A549 (cell line): Measurements from ENCODE around the gene ENO1. TPM values are rescaled to one million over a fixed set of nuclear protein-coding genes. Genes with fewer than 3 reads are reported as not detected.
A peak's percentile ranks its signal among the peaks of the same experiment; 100 is the strongest.

Experiments used
- ATAC-seq, 2 experiments: fragments of 200-7000 bp in 1 of 2; fragments of >200 bp in 1 of 2; cut with Nextera tagmentation in 1 of 2; cut with Tn5 transposase in 1 of 2; 3 replicates each; pipeline versions ENCODE4 v1.8.0 to v1.9.1; 2018 to 2020; ENCODE audit warnings: mild to moderate bottlenecking in 1 of 2, moderate library complexity in 1 of 2
- CTCF ChIA-PET: fragments of 300-600 bp; sonication (Branson Sonifier 250); formaldehyde crosslinking; extraction: SDS; loops from one replicate; lab custom pipeline; 2021; ENCODE audit warnings: antibody characterized with exemption, inconsistent platforms; lab: Yijun Ruan, JAX
- POLR2A ChIA-PET: fragments of 350-600 bp; formaldehyde crosslinking; extraction: SDS; loops from one replicate; lab custom pipeline; 2021; ENCODE audit warnings: antibody characterized with exemption, inconsistent platforms; lab: Yijun Ruan, JAX
- DNase-seq, 2 experiments: peaks; one replicate each; pipeline versions ENCODE4 v3.0.0 to v3.0.0-alpha.2; 2011 to 2016; ENCODE audit warnings: low read depth in 1 of 2, low spot score in 1 of 2
- FAIRE-seq: peaks from 2 replicates; lab custom pipeline; 2011; peaks lifted over from hg19 to GRCh38; lab: Jason Lieb, UNC
- H3K27ac ChIP-seq, 2 experiments: fragments of >200 bp; sonication (Bioruptor Twin); formaldehyde crosslinking; 3 replicates each; pipeline ENCODE4 v1.5.1; 2016 to 2017
- H3K4me1 ChIP-seq: fragments of >200 bp; sonication (Bioruptor Twin); formaldehyde crosslinking; 3 replicates; pipeline ENCODE4 v1.6.1; 2016
- H3K4me2 ChIP-seq: fragments of >200 bp; sonication (Bioruptor Twin); formaldehyde crosslinking; 3 replicates; pipeline ENCODE4 v1.6.1; 2016
- H3K4me3 ChIP-seq: fragments of >200 bp; sonication (Bioruptor Twin); formaldehyde crosslinking; 3 replicates; pipeline ENCODE4 v1.5.1; 2016
- H3K9me3 ChIP-seq: fragments of >200 bp; sonication (Bioruptor Twin); formaldehyde crosslinking; 3 replicates; pipeline ENCODE4 v1.6.1; 2016
- BCL3 ChIP-seq: fragments of >200 bp; sonication (Bioruptor Twin); formaldehyde crosslinking; IDR thresholded peaks from 3 replicates; pipeline ENCODE4 v1.6.1; 2016
- CBX2 ChIP-seq: fragments of 200-600 bp; sonication (generic); IDR thresholded peaks from 2 replicates; pipeline ENCODE4 v1.6.1; 2016; ENCODE audit warnings: low read depth, mild to moderate bottlenecking, borderline replicate concordance
- CBX8 ChIP-seq: fragments of 200-600 bp; sonication (generic); IDR thresholded peaks from 2 replicates; pipeline ENCODE4 v1.6.1; 2016
- CEBPB ChIP-seq, 2 experiments: fragments of >200 bp in 1 of 2; sonication (Bioruptor Twin) in 1 of 2; formaldehyde crosslinking in 1 of 2; IDR thresholded peaks; 2 replicates each; pipeline ENCODE4 v1.6.1; 2012 to 2016
- E2F6 ChIP-seq: IDR thresholded peaks from 2 replicates; pipeline ENCODE4 v1.6.1; 2012; ENCODE audit warnings: low read depth, borderline replicate concordance
- EHF ChIP-seq: fragments of 250-450 bp; sonication (Bioruptor Pico); IDR thresholded peaks from 2 replicates; pipeline ENCODE4 v1.5.0; 2020; ENCODE audit warnings: mild to moderate bottlenecking
- ESRRA ChIP-seq: fragments of 150-350 bp; IDR thresholded peaks from 2 replicates; pipeline ENCODE4 v1.6.1; 2014; ENCODE audit warnings: mild to moderate bottlenecking, low read length, borderline replicate concordance
- FOSB ChIP-seq: fragments of 250-450 bp; sonication (Bioruptor Pico); IDR thresholded peaks from 2 replicates; pipeline ENCODE4 v1.5.0; 2020; ENCODE audit warnings: mild to moderate bottlenecking, moderate library complexity
- FOSL2 ChIP-seq, 2 experiments: fragments of 450-650 bp in 1 of 2; fragments of >200 bp in 1 of 2; sonication (Bioruptor Twin) in 1 of 2; formaldehyde crosslinking; IDR thresholded peaks; 2 replicates each; pipeline versions ENCODE4 v1.5.0 to v1.6.1; 2016 to 2020; ENCODE audit warnings: mild to moderate bottlenecking in 1 of 2, moderate library complexity in 1 of 2
- HOXA7 ChIP-seq: fragments of 250-450 bp; sonication (Bioruptor Pico); IDR thresholded peaks from 2 replicates; pipeline ENCODE4 v1.5.0; 2020; ENCODE audit warnings: mild to moderate bottlenecking, moderate library complexity
- HOXB13 ChIP-seq: fragments of 250-450 bp; sonication (Bioruptor Pico); IDR thresholded peaks from 2 replicates; pipeline ENCODE4 v1.5.0; 2020; ENCODE audit warnings: low read depth, mild to moderate bottlenecking, moderate library complexity
- HOXB5 ChIP-seq: fragments of 250-450 bp; sonication (Bioruptor Pico); IDR thresholded peaks from 2 replicates; pipeline ENCODE4 v1.5.0; 2020; ENCODE audit warnings: mild to moderate bottlenecking, moderate library complexity
- JUNB ChIP-seq: fragments of >200 bp; sonication (Bioruptor Twin); formaldehyde crosslinking; IDR thresholded peaks from 2 replicates; pipeline ENCODE4 v1.6.1; 2016
- MAFK ChIP-seq: fragments of 450-650 bp; IDR thresholded peaks from 2 replicates; pipeline ENCODE4 v1.6.1; 2014; ENCODE audit not compliant: partially characterized antibody
- MAX ChIP-seq: IDR thresholded peaks from 2 replicates; pipeline ENCODE4 v1.6.1; 2012
- MAZ ChIP-seq: fragments of 150-350 bp; IDR thresholded peaks from 2 replicates; pipeline ENCODE4 v1.6.1; 2014; ENCODE audit warnings: antibody characterized with exemption, low read depth, low read length, borderline replicate concordance
- RAD21 ChIP-seq, 2 experiments: fragments of >200 bp in 1 of 2; sonication (Bioruptor Twin) in 1 of 2; formaldehyde crosslinking in 1 of 2; IDR thresholded peaks in 1 of 2; conservative IDR thresholded peaks in 1 of 2; 2 replicates in 1 of 2; 3 replicates in 1 of 2; pipeline ENCODE4 v1.6.1; 2012 to 2018; ENCODE audit warnings: inconsistent platforms in 1 of 2
- RARB ChIP-seq: fragments of 250-450 bp; sonication (Bioruptor Pico); IDR thresholded peaks from 2 replicates; pipeline ENCODE4 v1.8.0; 2021; ENCODE audit warnings: mild to moderate bottlenecking, moderate library complexity
- REST ChIP-seq: fragments of 200-600 bp; sonication (generic); IDR thresholded peaks from 2 replicates; pipeline ENCODE4 v1.6.1; 2016; ENCODE audit warnings: antibody characterized with exemption, mild to moderate bottlenecking, moderate library complexity
- ZC3H11A ChIP-seq: fragments of 450-650 bp; IDR thresholded peaks from 2 replicates; pipeline ENCODE4 v1.6.1; 2014; ENCODE audit warnings: antibody characterized with exemption, mild to moderate bottlenecking
- ZNF302 ChIP-seq: fragments of 250-450 bp; sonication (Bioruptor Pico); IDR thresholded peaks from 2 replicates; pipeline ENCODE4 v1.9.0; 2021; ENCODE audit warnings: inconsistent platforms, mild to moderate bottlenecking, moderate library complexity
- WGBS: methylation state at CpG from one replicate; pipeline ENCODE4 v1.1.6; 2017; ENCODE audit errors: missing lambda C conversion rate; 5-methylcytosine and 5-hydroxymethylcytosine counted together
- polyA plus RNA-seq, 4 experiments: library from polyadenylated mRNA; depleted of rRNA in 3 of 4; stranded (reverse); fragments of >200 nt; fragmentation: RNase III in 1 of 4; extraction: RNeasy Plus Mini Kit Qiagen cat#74134 plus additional on column Dnase treatment in 1 of 4; gene quantifications; 2 replicates in 3 of 4; 3 replicates in 1 of 4; pipeline ENCODE4 v1.2.3, GENCODE V29; 2011 to 2017
- TF ChIP-seq, protein P1 (sequence below): fragments of 450-650 bp; IDR thresholded peaks from 2 replicates; pipeline ENCODE4 v1.6.1; 2014; ENCODE audit warnings: antibody characterized with exemption

ENO1 gene
- polyA plus RNA-seq, 2 of the 4 experiments (the other 2 are of a cell fraction): 1,899 to 2,981 TPM

GRCh38 chr1:8908388-8909151 lies 30.1 kb upstream of the ENO1 start (continued):
- TF ChIP-seq RARB (peak; percentile 50; the same call in 1 of the 2 replicates), CEBPB (IDR thresholded peaks at IDR 0.05) (peak; percentile 38 to 84; a peak in 2 of 4 replicates), BCL3 (no peak), CBX2 (no peak), MAFK (peak; percentile 55), CBX8 (no peak), HOXB13 (0 out of 2 replicates have a peak, but pooled peaks have one; percentile 38)

- POLR2A ChIA-PET: no interaction called here
- ATAC-seq (no peak), FAIRE-seq (no peak), DNase-seq (peak in 1 of 2 experiments; percentile 43)
- 41% methylated on average over 9 of the region's 9 CpGs for WGBS
- no peak overlapping the region for H3K4me3 ChIP-seq
- TF ChIP-seq HOXB5 (CRISPR knock-in tag): no peak
- peak; percentile 30; the same call in 1 of the 2 replicates for TF ChIP-seq MAX
- no peak for TF ChIP-seq JUNB
- no peak for TF ChIP-seq HOXA7 (CRISPR knock-in tag)
- no peak for TF ChIP-seq ZC3H11A
- no peak for TF ChIP-seq ESRRA
- TF ChIP-seq CBX8: no peak
- TF ChIP-seq FOSB (CRISPR knock-in tag): no peak
- TF ChIP-seq E2F6: no peak
- TF ChIP-seq, protein P1, sequence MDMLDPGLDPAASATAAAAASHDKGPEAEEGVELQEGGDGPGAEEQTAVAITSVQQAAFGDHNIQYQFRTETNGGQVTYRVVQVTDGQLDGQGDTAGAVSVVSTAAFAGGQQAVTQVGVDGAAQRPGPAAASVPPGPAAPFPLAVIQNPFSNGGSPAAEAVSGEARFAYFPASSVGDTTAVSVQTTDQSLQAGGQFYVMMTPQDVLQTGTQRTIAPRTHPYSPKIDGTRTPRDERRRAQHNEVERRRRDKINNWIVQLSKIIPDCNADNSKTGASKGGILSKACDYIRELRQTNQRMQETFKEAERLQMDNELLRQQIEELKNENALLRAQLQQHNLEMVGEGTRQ: peak; percentile 72
- no peak for TF ChIP-seq REST
- TF ChIP-seq CEBPB (IDR thresholded peaks at IDR 0.05): no peak
- TF ChIP-seq FOSL2 (IDR thresholded peaks at IDR 0.05): no peak
- 0 out of 2 replicates have a peak, but pooled peaks have one; percentile 22 for TF ChIP-seq FOSL2 (CRISPR knock-in tag; IDR thresholded peaks at IDR 0.05)
- no peak for TF ChIP-seq MAZ
- TF ChIP-seq ZNF302: no peak
- no peak for TF ChIP-seq EHF (CRISPR knock-in tag)
- no peak for TF ChIP-seq RAD21 (conservative IDR thresholded peaks at IDR 0.05 in 1 of 2, IDR thresholded peaks at IDR 0.05 in 1 of 2)
- H3K9me3 ChIP-seq: no peaks in the 10 kb centered on the region
- CTCF ChIA-PET: interaction anchor here (1.4 to 4.6 kb wide), 3 partner anchors 13 to 100 kb away, joined by 3 to 24 read pairs (median 7); no protein-coding TSS in a partner anchor
- H3K4me1 ChIP-seq: peaks cover 65% of the 10 kb centered on the region
- peak overlapping the region; percentile 50 for H3K4me2 ChIP-seq
- peak overlapping the region; percentile 86 to 96 for H3K27ac ChIP-seq
Measured at GRCh38 chr1:8905582-8906191, 27.2 kb upstream of the ENO1 start.
